Globus pallidus (tissue), 1 donor: ENCODE data around the gene ARSG.
"Not testable (repeated sequence)": the region's sequence is repeated elsewhere in the genome, so short reads cannot be mapped to it uniquely, and the experiment has no call there.

Experiments used
- DNase-seq: peaks from one replicate; pipeline ENCODE4 v3.0.0-alpha.2; 2015; ENCODE audit warnings: low spot score

The ARSG gene

GRCh38 chr17:68277807-68278206 is 13.5 kb upstream of the ARSG start:
- no peak for DNase-seq

DNA sequence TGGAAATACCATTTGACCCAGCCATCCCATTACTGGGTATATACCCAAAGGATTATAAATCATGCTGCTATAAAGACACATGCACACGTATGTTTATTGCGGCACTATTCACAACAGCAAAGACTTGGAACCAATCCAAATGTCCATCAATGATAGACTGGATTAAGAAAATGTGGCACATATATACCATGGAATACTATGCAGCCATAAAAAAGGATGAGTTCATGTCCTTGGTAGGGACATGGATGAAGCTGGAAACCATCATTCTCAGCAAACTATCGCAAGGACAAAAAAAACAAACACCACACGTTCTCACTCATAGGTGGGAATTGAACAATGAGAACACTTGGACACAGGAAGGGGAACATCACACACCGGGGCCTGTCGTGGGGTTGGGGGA is 9.3 kb upstream of the ARSG start:
- not testable (repeated sequence) for DNase-seq

DNA sequence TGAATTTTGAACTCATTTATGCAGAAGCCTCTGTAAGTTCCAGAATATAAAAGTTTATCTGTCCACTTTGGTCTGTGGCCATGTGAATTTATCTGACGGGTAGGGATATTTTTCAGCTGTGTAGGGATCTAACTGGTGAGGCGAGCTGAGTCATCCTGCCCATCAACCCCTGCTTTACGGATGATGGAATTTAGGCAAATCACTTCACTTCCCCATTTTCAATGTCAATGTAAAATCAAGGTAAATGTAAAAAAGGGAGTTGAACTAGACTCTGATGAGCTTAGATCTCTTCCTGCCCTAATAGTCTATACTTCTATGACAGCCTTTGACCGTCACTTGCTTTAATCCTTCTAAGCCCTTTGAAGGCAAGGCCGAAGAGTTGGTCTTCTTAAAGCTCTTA is 2.9 kb upstream of the ARSG start:
- no peak for DNase-seq

DNA sequence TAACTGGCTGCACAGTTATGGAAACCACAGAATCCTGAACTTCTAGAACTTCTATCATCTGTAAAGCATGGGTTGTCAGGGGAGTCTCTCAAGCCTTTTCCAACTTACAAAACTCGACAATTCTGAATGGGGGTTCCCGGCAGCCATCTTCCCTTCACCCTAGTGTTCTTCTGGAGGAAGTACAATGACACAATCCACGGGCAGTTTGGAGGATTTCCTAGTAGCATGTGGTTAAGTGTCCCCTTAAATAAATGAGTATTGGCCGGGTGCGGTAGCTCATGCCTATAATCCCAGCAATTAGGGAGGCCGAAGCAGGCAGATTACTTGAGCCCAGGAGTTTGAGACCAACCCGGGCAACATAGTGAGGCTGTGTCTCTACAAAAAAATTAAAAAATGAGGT is 2.5 kb upstream of the ARSG start:
- no peak for DNase-seq

GRCh38 chr17:68289473-68289872 is 1.8 kb upstream of the ARSG start:
- DNase-seq, result no peak

DNA sequence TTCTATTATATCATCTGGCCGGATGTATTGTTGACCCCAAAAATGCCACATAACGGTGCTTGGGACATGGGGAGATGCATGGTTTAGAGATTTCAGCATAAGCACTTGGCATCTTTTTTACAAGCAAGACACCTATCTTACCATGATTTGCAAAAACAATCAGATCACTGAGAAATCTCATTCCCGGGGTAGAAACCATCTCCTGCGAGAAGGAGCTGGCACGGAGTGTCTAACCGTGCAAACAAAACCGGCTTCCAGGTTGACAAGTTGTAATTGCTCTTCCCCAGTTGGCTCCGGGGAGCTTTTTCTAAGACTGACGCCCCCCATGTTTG is 1.4 kb upstream of the ARSG start:
- no peak for DNase-seq

- no peak for DNase-seq
Measured at GRCh38 chr17:68290268-68290954, 884 bp upstream of the ARSG start.

- no peak for DNase-seq
Measured at GRCh38 chr17:68291836-68292688, 767 bp downstream of the ARSG start.

- no peak for DNase-seq
Measured at GRCh38 chr17:68292689-68293040, 1.4 kb downstream of the ARSG start.

- no peak for DNase-seq
Measured at GRCh38 chr17:68293490-68294195, 2.3 kb downstream of the ARSG start.

DNA sequence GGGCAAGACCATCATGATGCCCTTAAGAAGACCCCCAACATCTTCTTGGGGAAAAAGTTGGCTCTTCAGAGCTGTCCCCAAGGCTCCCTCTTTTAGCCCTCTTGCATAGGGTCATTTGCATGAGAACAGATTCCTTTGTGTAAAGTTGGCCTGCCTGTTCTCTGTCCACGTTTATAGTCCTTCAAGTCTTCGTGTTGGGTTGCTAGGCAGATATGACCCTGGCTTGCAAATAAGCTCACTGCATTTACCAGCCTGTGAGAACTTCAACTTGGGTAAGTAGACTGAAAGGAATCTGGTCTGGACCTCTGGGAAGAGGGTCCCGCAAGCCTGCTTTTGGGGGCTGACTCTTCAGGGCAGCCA is 2.9 kb downstream of the ARSG start:
- no peak for DNase-seq

DNA sequence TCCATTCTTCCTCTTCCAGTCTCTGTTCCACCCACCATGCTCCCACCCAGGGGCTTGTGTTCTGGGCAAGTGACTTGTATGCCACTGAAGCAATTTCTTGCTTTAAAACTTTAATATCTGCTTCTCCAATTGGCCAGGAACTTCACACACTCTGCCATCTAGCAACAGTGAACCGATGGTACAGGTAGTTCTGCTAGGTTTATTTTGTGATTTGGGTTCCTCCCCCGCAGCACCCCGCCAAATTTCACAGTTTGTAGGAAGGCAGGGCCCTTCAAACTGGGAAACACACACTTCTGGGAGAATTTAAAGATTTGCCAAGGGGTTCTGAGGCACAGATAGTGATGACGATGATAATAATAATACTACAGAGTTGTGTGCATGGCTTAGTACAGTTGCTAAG is 3.3 kb downstream of the ARSG start:
- DNase-seq, result no peak

DNA sequence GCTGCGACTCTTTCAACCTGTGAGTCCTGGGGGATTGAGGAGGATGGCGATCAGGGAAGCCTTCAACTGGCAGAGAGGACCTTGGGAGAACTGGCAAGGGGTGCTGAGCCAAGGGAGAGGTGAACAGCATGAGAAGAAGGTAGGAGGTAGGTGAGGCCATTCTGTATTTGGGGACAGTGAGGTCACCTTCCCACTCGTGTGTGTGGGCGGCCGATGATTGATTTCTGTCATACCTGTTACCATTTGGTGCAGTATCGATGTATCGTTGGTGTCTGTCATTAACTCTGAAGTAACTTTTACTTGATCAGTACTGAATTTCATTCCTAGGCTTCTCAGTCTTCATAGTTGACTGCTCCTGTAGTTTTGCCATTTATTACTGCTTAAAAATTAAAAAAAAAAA is 3.8 kb downstream of the ARSG start:
- no peak for DNase-seq

DNA sequence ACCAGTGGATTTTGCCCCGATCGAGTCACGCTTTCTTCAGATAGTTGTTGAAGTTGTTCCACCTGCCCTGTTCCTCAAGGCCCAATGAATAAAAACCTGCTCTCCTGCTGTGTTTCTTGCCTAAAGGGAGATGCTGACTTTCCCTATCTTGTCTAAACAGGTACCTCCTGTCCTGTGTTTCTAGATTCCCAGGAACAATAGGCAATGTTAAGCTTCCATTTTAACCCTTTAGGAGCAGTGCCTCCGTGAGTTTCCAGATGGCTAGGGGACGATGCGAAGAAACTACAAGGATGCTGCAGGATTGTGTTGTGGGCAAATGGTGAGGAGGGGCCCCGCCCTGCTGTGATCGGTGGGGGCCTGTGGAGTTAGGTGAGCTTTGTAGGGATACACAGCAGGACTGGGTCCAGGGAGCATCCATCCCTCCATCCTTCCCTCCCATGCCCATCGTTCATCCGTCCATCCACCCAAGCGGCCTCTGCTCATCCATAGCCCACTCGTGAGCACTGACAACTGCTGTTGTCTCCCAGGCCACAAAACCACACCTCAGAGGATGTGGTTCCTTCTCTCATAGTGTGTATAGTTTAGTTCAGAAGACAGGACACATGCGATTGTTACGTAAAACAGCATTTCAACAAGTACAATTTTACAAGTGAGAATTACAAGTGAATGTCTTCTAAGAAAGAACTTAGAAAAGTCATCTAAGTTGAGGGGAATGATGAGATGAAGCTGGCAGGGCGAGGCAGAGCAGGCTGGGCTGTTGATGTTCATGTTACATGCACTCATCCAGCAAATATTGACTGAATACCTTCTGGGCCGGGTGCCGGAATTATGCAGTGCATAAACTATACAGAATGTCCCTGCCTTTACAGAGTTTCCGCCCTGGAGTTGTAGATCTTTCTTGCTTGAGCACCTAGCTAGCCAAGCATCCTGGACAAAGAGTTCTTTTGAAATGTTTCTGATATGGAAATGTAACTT is 5.2 kb downstream of the ARSG start:
- no peak for DNase-seq

DNA sequence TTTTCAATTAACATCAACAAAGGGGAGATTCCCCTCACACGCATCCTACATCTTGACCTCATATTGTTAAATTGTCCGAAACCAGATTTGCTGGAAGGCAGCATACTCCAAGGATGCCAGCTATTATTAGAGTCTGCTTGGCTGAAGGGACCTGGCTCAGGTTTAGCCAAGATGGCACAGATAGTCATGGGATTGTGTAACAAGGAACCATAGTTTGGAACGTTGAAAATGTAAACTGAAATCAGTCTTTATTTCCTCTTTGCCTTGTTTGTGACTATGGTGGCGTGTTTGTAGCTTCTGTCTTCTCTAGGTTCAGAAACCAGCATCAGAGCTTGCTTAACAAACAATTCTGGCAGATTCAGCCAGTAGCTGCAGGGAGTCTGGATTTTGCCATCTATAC is 5.9 kb downstream of the ARSG start:
- DNase-seq, result no peak

- DNase-seq, result no peak
Measured at GRCh38 chr17:68298601-68299000, 7.3 kb downstream of the ARSG start.

GRCh38 chr17:68299817-68300216 is 8.5 kb downstream of the ARSG start:
- no peak for DNase-seq

GRCh38 chr17:68301438-68301959 is 10.2 kb downstream of the ARSG start:
- DNase-seq, result no peak

- DNase-seq, result no peak
Measured at GRCh38 chr17:68302066-68302564, 10.8 kb downstream of the ARSG start.

GRCh38 chr17:68302666-68303065 is 11.4 kb downstream of the ARSG start:
- no peak for DNase-seq

DNA sequence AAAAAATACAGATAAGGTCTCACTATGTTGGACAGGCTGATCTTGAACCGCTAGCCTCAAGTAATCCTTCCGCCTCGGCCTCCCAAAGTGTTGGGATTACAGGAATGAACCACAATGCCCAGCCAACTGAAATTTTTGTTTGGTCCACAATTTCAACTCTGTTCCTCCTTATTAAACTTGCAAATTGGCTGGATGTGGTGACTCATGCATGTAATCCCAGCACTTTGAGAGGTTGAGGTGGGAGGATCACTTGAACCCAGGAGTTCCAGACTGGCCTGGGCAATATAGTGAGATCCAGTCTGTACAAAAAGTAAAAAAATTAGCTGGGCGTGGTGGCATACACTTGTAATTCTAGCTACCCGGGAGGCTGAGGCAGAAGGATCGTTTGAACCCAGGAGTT is 13.4 kb downstream of the ARSG start:
- no peak for DNase-seq

DNA sequence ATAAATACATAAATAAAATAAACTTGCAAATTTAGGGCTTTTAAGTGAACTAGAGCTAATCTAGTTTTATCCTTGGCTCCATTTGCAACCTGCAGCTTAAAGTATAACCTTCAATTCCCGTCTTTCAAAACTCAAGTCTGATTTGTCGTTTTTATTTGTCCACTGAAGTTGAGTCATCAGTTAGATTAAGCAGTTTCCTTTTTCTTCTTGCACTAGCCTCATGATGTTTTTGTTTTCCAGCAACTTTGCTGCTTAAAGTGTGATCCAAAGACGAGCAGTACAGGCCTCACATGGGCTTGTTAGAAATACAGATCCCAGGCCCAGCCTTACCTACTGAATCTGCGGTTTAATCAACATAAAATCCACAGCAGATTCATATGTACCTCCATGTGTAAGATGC is 13.8 kb downstream of the ARSG start:
- DNase-seq, result no peak
